GM12878 (cell line): ENCODE measurements around the gene SCMH1. TPM values are rescaled to one million over a fixed set of nuclear protein-coding genes. Genes with fewer than 3 reads are reported as not detected.
"Not testable (repeated sequence)": the region's sequence is repeated elsewhere in the genome, so short reads cannot be mapped to it uniquely, and the experiment has no call there.

ENCODE experiments used
- ATAC-seq: fragments of 200-7000 bp; cut with Tn5 transposase; 3 replicates; pipeline ENCODE4 v1.9.1; 2020; ENCODE audit warnings: mild to moderate bottlenecking, moderate library complexity
- BruUV-seq: library from RNA; stranded (reverse); fragments of 400-500 nt; replicated peaks from 2 replicates; lab custom pipeline; 2021; lab: Mats Ljungman, UMichigan
- CTCF ChIA-PET: fragments of 300-600 bp; sonication (Branson Sonifier 250); formaldehyde crosslinking; extraction: SDS; loops from one replicate; lab custom pipeline; 2021; ENCODE audit warnings: inconsistent platforms; lab: Yijun Ruan, JAX
- POLR2A ChIA-PET: fragments of 350-600 bp; formaldehyde crosslinking; extraction: SDS; loops from one replicate; lab custom pipeline; 2021; ENCODE audit warnings: inconsistent platforms; lab: Charles Lee
- RAD21 ChIA-PET: fragments of 300-600 bp; sonication (Branson Sonifier 250); formaldehyde crosslinking; loops from one replicate; lab custom pipeline; 2023; ENCODE audit warnings: antibody characterized with exemption; ENCODE audit not compliant: unreplicated experiment; lab: Charles Lee
- SMC1A ChIA-PET: fragments of 300-600 bp; sonication (Branson Sonifier 250); formaldehyde crosslinking; loops from one replicate; lab custom pipeline; 2023; ENCODE audit not compliant: unreplicated experiment, uncharacterized antibody; lab: Charles Lee
- DNase-seq: peaks from one replicate; pipeline ENCODE4 v3.0.0-alpha.2; 2011; ENCODE audit warnings: low read depth, low spot score
- FAIRE-seq: peaks from 3 replicates; lab custom pipeline; 2011; peaks lifted over from hg19 to GRCh38; lab: Jason Lieb, UNC
- H2AFZ ChIP-seq: 2 replicates; pipeline ENCODE4 v1.6.0; 2011; ENCODE audit warnings: low read depth, low read length, control low read depth; ENCODE audit not compliant: control insufficient read depth
- H3K27ac ChIP-seq: 2 replicates; pipeline ENCODE4 v1.5.1; 2011; ENCODE audit warnings: control low read depth; ENCODE audit not compliant: control insufficient read depth, insufficient read depth
- H3K27me3 ChIP-seq, 2 experiments: replicated peaks in 1 of 2; 2 replicates each; pipeline versions ENCODE4 v1.6.0 to v1.6.1; 2011; ENCODE audit warnings: low read length in 1 of 2; ENCODE audit not compliant: control insufficient read depth in 2 of 2, insufficient read depth in 2 of 2
- H3K36me3 ChIP-seq, 2 experiments: 2 replicates each; pipeline ENCODE4 v1.5.1; 2011; ENCODE audit warnings: low read length in 1 of 2; ENCODE audit not compliant: control insufficient read depth in 2 of 2, insufficient read depth in 2 of 2
- H3K4me1 ChIP-seq: 2 replicates; pipeline ENCODE4 v1.6.1; 2011; ENCODE audit warnings: mild to moderate bottlenecking, low read length, moderate library complexity, mixed read lengths; ENCODE audit not compliant: control insufficient read depth, insufficient read depth
- H3K4me2 ChIP-seq: 2 replicates; pipeline ENCODE4 v1.6.0; 2011; ENCODE audit warnings: control low read depth; ENCODE audit not compliant: control insufficient read depth, insufficient read depth
- H3K4me3 ChIP-seq: fragments of 200-600 bp; sonication (generic); 2 replicates; pipeline ENCODE4 v1.5.1; 2016
- H3K79me2 ChIP-seq: 2 replicates; pipeline ENCODE4 v1.6.0; 2011; ENCODE audit warnings: low read length; ENCODE audit not compliant: control insufficient read depth, insufficient read depth
- H3K9ac ChIP-seq: 2 replicates; pipeline ENCODE4 v1.8.0; 2011; ENCODE audit warnings: low read length, control low read depth, mixed read lengths; ENCODE audit not compliant: control insufficient read depth, insufficient read depth
- H3K9me3 ChIP-seq: replicated peaks from 3 replicates; pipeline ENCODE4 v1.5.1; 2011; ENCODE audit warnings: mild to moderate bottlenecking, low read length; ENCODE audit not compliant: control insufficient read depth, insufficient read depth
- H4K20me1 ChIP-seq: 2 replicates; pipeline ENCODE4 v1.6.0; 2011; ENCODE audit not compliant: control insufficient read depth, insufficient read depth
- EP300 ChIP-seq, 2 experiments: fragments of 150-350 bp in 1 of 2; IDR thresholded peaks; 2 replicates each; pipeline ENCODE4 v1.6.1; 2011 to 2012; ENCODE audit warnings: low read depth in 2 of 2, low read length in 2 of 2, borderline replicate concordance in 1 of 2, improper control_type of control experiment in 1 of 2, inconsistent platforms in 1 of 2; ENCODE audit not compliant: control insufficient read depth in 1 of 2
- POLR2AphosphoS2 ChIP-seq: IDR thresholded peaks from 2 replicates; pipeline ENCODE4 v1.6.1; 2011; ENCODE audit warnings: low read depth, mild to moderate bottlenecking, low read length, improper control_type of control experiment, moderate library complexity
- POLR2AphosphoS5 ChIP-seq: IDR thresholded peaks from 2 replicates; pipeline ENCODE4 v1.6.1; 2011; ENCODE audit warnings: mild to moderate bottlenecking, low read length, inconsistent platforms
- WGBS: methylation state at CpG from one replicate; pipeline ENCODE4 v1.1.6; 2016; ENCODE audit warnings: low lambda C conversion rate; ENCODE audit not compliant: insufficient replicate concordance, insufficient coverage; ENCODE audit errors: missing lambda C conversion rate; 5-methylcytosine and 5-hydroxymethylcytosine counted together
- in situ Hi-C: fragments of 300-500 bp; cut with MboI; formaldehyde crosslinking; loops from 9 replicates; pipeline ENCODE4 v1.14.3; 2018; ENCODE audit warnings: mixed read lengths
- intact Hi-C: fragments of 100-400 bp; cut with micrococcal nuclease; formaldehyde crosslinking; loops from one replicate; pipeline ENCODE4 v1.14.2; 2022; ENCODE audit not compliant: unreplicated experiment
- polyA plus RNA-seq, 11 experiments: library from polyadenylated mRNA; depleted of rRNA in 4 of 11; unstranded in 6 of 11; stranded (reverse) in 5 of 11; fragments of >200 nt; fragmentation: Nextera tagmentation in 4 of 11; fragmentation: Illumina TruSeq in 1 of 11; extraction: Ambion mirVana in 4 of 11; extraction: Trizol in 1 of 11; gene quantifications; 1 replicate in 1 of 11; 2 replicates in 10 of 11; pipeline versions ENCODE4 v1.2.1 to v1.2.3, GENCODE V29; 2011 to 2016; ENCODE audit warnings: inconsistent platforms in 2 of 11, missing spikeins in 2 of 11, low read depth in 1 of 11
- total RNA-seq, 4 experiments: library from RNA; depleted of rRNA in 3 of 4; stranded (reverse); fragments of >200 nt in 3 of 4; fragmentation: Illumina TruSeq in 1 of 4; extraction: Trizol in 1 of 4; gene quantifications; 2 replicates each; pipeline versions ENCODE4 v1.2.1 to v1.2.3, GENCODE V29; 2013 to 2021
- TF ChIP-seq, protein P1 (sequence below): fragments of 450-650 bp; IDR thresholded peaks from 2 replicates; pipeline ENCODE4 v1.6.1; 2016; ENCODE audit warnings: mild to moderate bottlenecking, moderate library complexity, borderline replicate concordance
- TF ChIP-seq, protein P2 (sequence below): fragments of 450-650 bp; conservative IDR thresholded peaks from 2 replicates; pipeline ENCODE4 v1.6.1; 2017; ENCODE audit warnings: mild to moderate bottlenecking, moderate library complexity

The SCMH1 gene
- total and polyA plus RNA-seq, 10 of the 15 experiments (the other 5 are each of a cell fraction or from before 2014, with no cell fraction given), result 7.5 to 44.1 (median 27.8) TPM

DNA sequence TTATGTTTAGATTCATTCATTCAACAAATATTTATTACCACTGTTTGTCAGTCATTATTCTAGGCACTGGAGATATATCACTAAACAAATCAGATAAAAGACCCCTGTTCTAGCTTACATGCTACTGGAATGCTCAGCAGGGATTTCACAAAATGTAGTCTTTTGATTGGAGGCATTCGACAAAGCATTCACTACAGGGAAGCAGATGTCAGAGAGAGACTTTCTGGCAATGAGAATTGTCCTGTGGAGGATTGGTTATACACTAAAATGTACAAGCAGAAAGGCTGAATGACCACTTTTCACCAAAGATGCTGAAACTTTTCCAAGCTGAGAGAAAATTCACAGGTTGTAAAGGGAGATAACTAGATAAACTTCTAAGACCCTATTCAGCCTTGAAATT is 57.7 kb downstream of the SCMH1 start (continued):
- TF ChIP-seq, protein P1, sequence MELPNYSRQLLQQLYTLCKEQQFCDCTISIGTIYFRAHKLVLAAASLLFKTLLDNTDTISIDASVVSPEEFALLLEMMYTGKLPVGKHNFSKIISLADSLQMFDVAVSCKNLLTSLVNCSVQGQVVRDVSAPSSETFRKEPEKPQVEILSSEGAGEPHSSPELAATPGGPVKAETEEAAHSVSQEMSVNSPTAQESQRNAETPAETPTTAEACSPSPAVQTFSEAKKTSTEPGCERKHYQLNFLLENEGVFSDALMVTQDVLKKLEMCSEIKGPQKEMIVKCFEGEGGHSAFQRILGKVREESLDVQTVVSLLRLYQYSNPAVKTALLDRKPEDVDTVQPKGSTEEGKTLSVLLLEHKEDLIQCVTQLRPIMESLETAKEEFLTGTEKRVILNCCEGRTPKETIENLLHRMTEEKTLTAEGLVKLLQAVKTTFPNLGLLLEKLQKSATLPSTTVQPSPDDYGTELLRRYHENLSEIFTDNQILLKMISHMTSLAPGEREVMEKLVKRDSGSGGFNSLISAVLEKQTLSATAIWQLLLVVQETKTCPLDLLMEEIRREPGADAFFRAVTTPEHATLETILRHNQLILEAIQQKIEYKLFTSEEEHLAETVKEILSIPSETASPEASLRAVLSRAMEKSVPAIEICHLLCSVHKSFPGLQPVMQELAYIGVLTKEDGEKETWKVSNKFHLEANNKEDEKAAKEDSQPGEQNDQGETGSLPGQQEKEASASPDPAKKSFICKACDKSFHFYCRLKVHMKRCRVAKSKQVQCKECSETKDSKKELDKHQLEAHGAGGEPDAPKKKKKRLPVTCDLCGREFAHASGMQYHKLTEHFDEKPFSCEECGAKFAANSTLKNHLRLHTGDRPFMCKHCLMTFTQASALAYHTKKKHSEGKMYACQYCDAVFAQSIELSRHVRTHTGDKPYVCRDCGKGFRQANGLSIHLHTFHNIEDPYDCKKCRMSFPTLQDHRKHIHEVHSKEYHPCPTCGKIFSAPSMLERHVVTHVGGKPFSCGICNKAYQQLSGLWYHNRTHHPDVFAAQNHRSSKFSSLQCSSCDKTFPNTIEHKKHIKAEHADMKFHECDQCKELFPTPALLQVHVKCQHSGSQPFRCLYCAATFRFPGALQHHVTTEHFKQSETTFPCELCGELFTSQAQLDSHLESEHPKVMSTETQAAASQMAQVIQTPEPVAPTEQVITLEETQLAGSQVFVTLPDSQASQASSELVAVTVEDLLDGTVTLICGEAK, result no peak
- TF ChIP-seq EP300 (IDR thresholded peaks at IDR 0.05; ENCODE audit: borderline replicate concordance in 1 of 2, control insufficient read depth in 1 of 2, low read depth in 2 of 2, low read length in 2 of 2), result no peak
- no peak for TF ChIP-seq POLR2AphosphoS5
- TF ChIP-seq POLR2AphosphoS2, result no peak
- TF ChIP-seq, protein P2, sequence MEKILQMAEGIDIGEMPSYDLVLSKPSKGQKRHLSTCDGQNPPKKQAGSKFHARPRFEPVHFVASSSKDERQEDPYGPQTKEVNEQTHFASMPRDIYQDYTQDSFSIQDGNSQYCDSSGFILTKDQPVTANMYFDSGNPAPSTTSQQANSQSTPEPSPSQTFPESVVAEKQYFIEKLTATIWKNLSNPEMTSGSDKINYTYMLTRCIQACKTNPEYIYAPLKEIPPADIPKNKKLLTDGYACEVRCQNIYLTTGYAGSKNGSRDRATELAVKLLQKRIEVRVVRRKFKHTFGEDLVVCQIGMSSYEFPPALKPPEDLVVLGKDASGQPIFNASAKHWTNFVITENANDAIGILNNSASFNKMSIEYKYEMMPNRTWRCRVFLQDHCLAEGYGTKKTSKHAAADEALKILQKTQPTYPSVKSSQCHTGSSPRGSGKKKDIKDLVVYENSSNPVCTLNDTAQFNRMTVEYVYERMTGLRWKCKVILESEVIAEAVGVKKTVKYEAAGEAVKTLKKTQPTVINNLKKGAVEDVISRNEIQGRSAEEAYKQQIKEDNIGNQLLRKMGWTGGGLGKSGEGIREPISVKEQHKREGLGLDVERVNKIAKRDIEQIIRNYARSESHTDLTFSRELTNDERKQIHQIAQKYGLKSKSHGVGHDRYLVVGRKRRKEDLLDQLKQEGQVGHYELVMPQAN, result no peak

DNA sequence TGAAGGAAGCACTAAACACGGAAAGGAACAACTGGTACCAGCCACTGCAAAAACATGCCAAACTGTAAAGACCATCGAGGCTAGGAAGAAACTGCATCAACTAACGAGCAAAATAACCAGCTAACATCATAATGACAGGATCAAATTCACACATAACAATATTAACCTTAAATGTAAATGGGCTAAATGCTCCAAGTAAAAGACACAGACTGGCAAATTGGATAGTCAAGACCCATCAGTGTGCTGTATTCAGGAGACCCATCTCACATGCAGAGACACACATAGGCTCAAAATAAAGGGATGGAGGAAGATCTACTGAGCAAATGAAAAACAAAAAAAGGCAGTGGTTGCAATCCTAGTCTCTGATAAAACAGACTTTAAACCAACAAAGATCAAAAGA is 63.9 kb downstream of the SCMH1 start:
- H3K4me1 ChIP-seq, ATAC-seq, BruUV-seq, FAIRE-seq, H3K9ac ChIP-seq, H3K27ac ChIP-seq, H2AFZ ChIP-seq, H3K4me2 ChIP-seq, H3K4me3 ChIP-seq, POLR2A ChIA-PET, in situ Hi-C loops, SMC1A ChIA-PET, DNase-seq, H3K79me2 ChIP-seq, H4K20me1 ChIP-seq, RAD21 ChIA-PET, CTCF ChIA-PET, H3K36me3 ChIP-seq, H3K9me3 ChIP-seq, H3K27me3 ChIP-seq, intact Hi-C loops: not testable (repeated sequence)
- WGBS, result 96% methylated on average over 3 of the region's 3 CpGs
